Upper lobe of left lung (tissue), 4 donors: Measurements from ENCODE around the gene RESF1.

Source experiments
- POLR2A ChIP-seq, 4 donors: fragments of 450-650 bp; IDR thresholded peaks; one replicate each; pipeline ENCODE4 v1.5.1; 2016 to 2017; ENCODE audit warnings: antibody characterized with exemption in 4 of 4, mild to moderate bottlenecking in 2 of 4
- TF ChIP-seq, protein P1 (sequence below), 6 experiments: fragments of 450-650 bp in 4 of 6; fragments of 200-600 bp in 2 of 6; sonication (generic) in 2 of 6; IDR thresholded peaks; one replicate each; pipeline ENCODE4 v1.5.1; 2016 to 2019; ENCODE audit warnings: antibody characterized with exemption in 6 of 6

GRCh38 chr12:31965090-31965489, 5.9 kb downstream of the RESF1 start:
- TF ChIP-seq, protein P1, sequence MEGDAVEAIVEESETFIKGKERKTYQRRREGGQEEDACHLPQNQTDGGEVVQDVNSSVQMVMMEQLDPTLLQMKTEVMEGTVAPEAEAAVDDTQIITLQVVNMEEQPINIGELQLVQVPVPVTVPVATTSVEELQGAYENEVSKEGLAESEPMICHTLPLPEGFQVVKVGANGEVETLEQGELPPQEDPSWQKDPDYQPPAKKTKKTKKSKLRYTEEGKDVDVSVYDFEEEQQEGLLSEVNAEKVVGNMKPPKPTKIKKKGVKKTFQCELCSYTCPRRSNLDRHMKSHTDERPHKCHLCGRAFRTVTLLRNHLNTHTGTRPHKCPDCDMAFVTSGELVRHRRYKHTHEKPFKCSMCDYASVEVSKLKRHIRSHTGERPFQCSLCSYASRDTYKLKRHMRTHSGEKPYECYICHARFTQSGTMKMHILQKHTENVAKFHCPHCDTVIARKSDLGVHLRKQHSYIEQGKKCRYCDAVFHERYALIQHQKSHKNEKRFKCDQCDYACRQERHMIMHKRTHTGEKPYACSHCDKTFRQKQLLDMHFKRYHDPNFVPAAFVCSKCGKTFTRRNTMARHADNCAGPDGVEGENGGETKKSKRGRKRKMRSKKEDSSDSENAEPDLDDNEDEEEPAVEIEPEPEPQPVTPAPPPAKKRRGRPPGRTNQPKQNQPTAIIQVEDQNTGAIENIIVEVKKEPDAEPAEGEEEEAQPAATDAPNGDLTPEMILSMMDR (IDR thresholded peaks at IDR 0.05), result no peak
- no peak for TF ChIP-seq POLR2A (IDR thresholded peaks at IDR 0.05)
